HTERT RPE-1 (cell line): ENCODE results near the gene PCDHGA4.
"Not testable (repeated sequence)": the region's sequence is repeated elsewhere in the genome, so short reads cannot be mapped to it uniquely, and the experiment has no call there.

Source experiments
- in situ Hi-C: fragments of 300-500 bp; cut with MboI; formaldehyde crosslinking; loops from 4 replicates; pipeline ENCODE4 v1.14.3; 2020; ENCODE audit warnings: low sequenced_read_pairs

PCDHGA4 gene

GRCh38 chr5:141346017-141346416, 8.8 kb upstream of the PCDHGA4 start:
- in situ Hi-C loops: not testable (repeated sequence)

GRCh38 chr5:141349917-141350619, 4.8 kb upstream of the PCDHGA4 start, which contains the start of gene PCDHGB1:
PCDHGB1 (plus strand) TSS chr5:141350099; CDS start chr5:141350261, 162 bp downstream.
- in situ Hi-C loops: no loop called here

- in situ Hi-C loops: no loop called here
These were observed 3.2 kb upstream of the PCDHGA4 start for GRCh38 chr5:141351591-141351990.

- in situ Hi-C loops: no loop called here
These were observed 820 bp downstream of the PCDHGA4 start for GRCh38 chr5:141355641-141356040.

- in situ Hi-C loops: no loop called here
These were observed 1.3 kb downstream of the PCDHGA4 start for GRCh38 chr5:141356133-141356532.

- in situ Hi-C loops: no loop called here
These were observed 2.1 kb downstream of the PCDHGA4 start for GRCh38 chr5:141356950-141357349.

- in situ Hi-C loops: no loop called here
These were observed 5.1 kb downstream of the PCDHGA4 start, which contains the start of gene PCDHGB2 for GRCh38 chr5:141359790-141360426. PCDHGB2 (plus strand) TSS chr5:141359994; CDS start chr5:141360136, 142 bp downstream.

- in situ Hi-C loops: no loop called here
These were observed 5.9 kb downstream of the PCDHGA4 start for GRCh38 chr5:141360685-141361084.

- in situ Hi-C loops: no loop called here
These were observed 7.9 kb downstream of the PCDHGA4 start for GRCh38 chr5:141362719-141363118.

GRCh38 chr5:141363952-141364660, 9.3 kb downstream of the PCDHGA4 start, which contains the start of gene PCDHGA5:
PCDHGA5 (plus strand) TSS chr5:141364162; CDS start chr5:141364331, 169 bp downstream.
- in situ Hi-C loops: no loop called here

- in situ Hi-C loops: no loop called here
These were observed 11.4 kb downstream of the PCDHGA4 start for GRCh38 chr5:141366016-141366896.

GRCh38 chr5:141369994-141370848, 15.4 kb downstream of the PCDHGA4 start, which contains the start of gene PCDHGB3:
PCDHGB3 (plus strand) TSS chr5:141370242; CDS start chr5:141370395, 153 bp downstream.
- in situ Hi-C loops: no loop called here

- in situ Hi-C loops: no loop called here
These were observed 17.0 kb downstream of the PCDHGA4 start for GRCh38 chr5:141371572-141372475.

- in situ Hi-C loops: no loop called here
These were observed 19.0 kb downstream of the PCDHGA4 start, which contains the start of gene PCDHGA6 for GRCh38 chr5:141373673-141374317. PCDHGA6 (plus strand) TSS chr5:141373891; CDS start chr5:141374084, 193 bp downstream.

- in situ Hi-C loops: no loop called here
These were observed 19.8 kb downstream of the PCDHGA4 start for GRCh38 chr5:141374627-141375026.

- in situ Hi-C loops: not testable (repeated sequence)
These were observed 20.8 kb downstream of the PCDHGA4 start for GRCh38 chr5:141375444-141376155.
